Measurements from ENCODE around the gene OPCML.

OPCML gene

DNA sequence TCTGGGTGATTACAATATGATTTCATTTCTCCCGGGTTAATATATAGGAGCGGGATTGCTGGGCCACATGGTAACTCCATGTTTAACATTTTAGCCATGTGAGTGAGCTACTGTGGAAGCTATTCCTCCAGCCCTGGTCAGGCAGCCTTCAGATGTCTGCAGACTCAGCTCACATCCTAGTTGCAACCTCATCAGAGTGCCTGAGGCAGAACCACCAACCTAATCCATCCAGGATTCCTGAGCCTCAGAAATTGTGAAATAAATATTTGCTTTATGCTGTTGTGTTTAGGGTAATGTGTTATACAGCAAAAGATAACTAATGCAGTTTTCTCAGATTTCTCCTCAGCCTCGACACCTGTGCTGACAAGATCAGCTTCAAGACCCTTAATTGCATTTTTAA, 676.8 kb downstream of the OPCML start:
- DNase-seq (ENCODE audit: low read depth, low spot score), result no peak

DNA sequence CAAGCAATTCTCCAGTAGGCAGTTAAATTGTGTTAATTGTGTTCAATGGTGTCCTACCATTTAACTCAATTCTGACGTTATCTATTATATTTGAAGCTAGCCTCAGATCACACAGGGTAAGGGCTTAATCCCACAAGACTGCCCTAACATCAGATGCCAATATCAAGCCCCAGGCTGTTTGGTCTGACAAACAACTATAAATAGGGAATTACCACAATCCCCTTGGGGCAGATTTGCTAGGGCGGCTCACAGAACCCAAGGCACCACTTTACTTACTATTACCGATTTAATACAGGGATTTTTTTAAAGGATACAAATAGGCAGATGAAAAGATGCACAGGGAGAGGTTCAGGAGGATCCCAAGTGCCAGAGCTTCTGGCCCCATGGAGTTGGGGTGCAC, 678.4 kb downstream of the OPCML start:
- no peak for DNase-seq (ENCODE audit: low read depth, low spot score)

DNA sequence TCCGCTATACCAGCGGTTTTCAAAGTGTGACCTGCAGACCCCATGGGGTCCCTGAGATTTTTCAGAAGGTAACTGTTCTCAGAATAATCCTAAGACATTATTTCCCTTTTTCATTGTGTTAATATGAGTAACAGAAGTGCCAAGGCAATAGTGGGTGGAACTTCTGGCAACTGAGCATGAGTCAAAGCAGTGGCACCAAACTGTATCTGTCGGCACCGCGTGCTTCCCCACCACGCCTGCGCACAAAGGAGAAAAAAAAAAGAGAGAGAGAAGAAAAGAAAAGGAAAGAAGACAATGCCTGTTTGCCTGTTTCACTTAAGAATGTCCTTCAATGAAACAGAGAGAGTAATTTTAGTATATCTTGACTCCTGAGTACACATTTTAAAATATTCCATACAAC, 679.9 kb downstream of the OPCML start:
- no peak for DNase-seq (ENCODE audit: low read depth, low spot score)

DNA sequence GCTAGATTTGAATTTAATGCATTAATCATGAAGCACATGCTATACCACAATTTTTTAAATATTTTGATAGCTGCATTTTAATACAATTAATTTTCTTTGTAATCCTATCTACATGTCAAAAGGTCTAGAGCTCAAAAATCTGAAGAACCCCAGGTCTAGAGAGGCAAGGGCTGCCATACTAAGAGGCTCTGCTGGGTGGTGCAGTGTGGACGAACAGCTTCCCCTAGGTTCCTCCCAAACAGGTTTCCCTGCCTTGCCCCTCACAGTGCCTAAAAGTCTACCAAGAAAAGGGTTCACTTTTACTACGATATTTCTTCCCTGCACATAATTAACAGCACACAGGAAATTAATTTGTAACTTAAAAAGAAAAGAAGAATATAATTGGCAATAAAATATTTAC, 681.1 kb downstream of the OPCML start:
- no peak for DNase-seq (ENCODE audit: low read depth, low spot score)

DNA sequence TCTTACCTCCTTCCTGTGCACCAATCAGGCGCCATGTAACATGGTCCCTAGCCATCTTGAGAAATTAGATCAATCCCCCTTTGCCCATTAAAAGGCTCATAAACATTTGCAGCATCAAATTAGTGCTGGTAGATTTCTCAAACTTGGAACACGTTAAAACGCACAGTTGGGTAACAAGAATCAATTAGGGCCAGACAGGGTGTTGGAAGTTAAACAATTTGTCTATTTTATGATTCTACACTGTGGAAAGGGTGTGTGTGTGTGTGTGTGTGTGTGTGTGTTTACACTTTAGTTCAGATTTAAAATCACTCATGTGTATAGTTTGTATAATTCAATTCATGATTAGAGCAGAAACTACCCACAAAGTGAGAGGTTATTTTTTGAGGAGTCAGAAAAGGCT, 682.0 kb downstream of the OPCML start:
- no peak for DNase-seq (ENCODE audit: low read depth, low spot score)

DNA sequence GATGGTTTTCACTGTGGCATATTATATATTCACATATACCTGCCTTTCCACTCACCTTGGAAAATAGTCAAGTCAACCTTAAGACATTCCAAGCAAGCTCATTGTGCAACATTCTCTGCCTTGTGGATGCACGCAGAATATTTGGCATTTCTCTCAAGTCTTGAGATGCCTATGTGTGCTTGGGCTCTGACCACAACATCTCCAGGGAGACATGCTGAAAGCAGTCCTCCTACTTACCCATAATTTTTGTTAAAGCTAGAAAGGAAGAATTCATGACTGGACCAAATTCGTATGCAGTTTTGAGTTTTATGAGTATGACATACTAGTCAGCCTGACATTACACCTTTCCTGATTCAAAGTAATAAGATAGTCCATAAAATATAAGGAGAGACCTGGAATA, 684.0 kb downstream of the OPCML start:
- no peak for DNase-seq (ENCODE audit: low read depth, low spot score)

DNA sequence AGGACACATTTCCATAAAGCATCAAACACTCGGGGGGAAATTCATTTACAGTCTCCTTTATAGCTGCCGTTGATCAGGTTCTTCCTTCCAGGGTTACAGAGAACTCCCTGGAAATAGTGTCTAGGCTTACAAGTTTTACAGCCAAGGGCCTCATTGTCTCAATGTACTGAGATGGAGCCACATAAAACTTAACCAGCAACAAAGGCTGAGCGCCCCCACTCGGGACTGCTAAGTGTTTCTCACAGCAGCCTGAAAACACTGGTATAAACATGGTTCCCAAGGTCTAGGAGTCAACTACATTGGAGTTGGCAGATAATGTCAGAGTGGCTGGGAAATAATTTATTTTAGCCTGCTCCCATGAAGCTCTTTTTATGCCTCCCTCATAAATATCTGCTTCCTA, 686.2 kb downstream of the OPCML start:
- no peak for DNase-seq (ENCODE audit: low read depth, low spot score)

DNA sequence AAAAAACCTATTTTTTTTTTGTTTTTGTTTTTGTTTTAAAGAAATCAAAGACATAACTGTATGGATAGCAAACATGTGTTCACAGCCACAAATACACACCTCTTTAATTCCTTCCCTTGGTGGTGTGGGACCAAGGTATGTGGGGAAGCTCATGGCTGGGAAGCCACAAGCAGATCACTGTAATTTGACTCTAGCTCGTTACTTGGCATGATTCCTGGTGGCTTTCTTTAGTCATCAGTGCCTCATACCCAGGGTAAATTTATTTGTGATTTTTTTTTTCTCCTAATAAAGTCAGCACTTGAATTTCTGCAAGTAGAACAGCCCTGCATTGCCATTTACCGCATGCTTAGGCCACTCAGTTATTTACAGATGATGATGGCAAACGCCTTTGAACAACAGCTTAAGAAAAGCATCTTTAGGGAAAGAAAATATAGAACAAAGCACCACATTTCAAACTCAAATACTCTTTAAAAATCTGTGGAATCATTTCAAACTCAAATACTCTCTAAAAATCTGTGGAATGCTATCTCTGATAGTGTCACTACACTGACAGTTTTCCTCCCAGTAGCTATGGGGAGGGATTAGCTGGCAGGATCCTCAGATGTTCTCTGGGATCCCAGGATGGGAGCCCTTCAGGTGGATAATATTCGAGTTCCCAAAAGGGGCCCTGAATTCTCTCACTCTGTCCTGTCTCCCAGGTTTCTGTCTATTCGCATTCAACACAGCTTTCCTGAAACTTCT, 687.2 kb downstream of the OPCML start:
- no peak for DNase-seq (ENCODE audit: low read depth, low spot score)

DNA sequence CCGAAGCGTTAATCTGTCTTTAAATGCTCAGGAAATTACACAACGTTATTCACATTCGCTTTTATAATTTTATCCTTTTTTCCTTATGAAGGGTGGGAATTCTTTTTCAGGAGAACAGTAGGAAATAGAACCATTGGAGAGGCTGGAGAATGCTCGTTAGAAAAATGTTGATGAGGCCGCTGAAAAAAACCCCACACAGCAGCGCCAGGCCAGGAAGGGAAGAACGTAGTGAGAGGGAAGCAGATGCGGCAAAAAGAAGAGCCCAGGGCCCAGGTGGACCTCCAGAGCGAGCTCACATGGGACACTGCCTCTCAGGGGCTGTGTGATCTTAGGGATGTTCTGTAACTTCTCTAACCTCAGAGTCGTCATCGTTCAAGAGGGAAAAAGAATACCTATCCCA, 691.6 kb downstream of the OPCML start:
- no peak for DNase-seq (ENCODE audit: low read depth, low spot score)

DNA sequence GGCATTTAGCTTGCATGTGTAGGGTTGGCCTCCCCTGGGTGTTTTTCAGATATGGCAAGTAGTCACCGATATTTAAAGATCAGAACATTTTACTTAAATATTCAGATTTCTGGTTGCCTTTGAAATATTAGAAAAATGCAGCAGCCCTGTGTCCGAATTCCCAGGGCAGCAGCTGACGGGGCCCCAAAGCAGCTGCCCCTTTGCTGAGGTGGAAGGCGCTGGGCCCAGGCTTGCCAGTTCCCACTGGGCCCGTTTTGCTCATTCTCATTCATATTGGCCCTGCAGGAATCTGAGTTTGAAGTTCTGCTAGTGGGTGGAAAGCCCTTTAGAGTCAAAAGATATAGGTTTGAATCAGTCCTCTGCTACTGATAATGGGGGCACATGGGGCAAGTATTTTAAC, 692.1 kb downstream of the OPCML start:
- no peak for DNase-seq (ENCODE audit: low read depth, low spot score)

DNA sequence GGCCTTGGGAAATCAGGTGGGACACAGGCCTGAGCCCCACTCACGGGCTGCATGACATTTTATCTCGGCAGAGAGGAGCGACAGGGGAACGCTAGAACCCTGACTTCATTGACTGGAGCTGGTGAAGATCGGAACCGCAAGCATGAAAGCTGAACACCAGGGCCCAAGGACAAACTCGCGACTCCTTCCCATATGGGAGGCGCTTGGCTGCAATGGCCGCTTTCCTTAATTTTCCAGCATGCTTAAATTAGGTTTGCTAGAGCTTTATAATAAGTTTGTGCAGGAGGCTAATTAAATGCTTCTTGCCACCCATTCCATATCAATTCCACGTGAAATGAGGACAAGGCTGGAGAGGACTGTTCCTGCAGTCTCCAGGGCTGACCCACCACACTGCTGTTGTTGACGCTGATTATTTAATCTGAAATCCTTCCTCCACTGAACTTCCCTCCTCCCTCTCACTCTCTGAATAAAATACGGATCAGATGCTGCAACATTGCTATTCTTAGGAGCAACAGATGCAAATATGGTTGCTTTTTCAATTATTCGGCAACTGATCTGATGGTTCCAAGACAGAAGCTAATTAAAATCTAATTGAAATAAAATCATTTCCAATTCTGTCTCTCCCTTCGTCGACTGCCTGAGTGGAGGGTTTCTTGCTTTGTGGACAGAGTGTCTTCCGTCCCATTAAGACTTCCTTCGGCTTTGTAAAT, 692.9 kb downstream of the OPCML start:
- DNase-seq (ENCODE audit: low read depth, low spot score), result no peak

DNA sequence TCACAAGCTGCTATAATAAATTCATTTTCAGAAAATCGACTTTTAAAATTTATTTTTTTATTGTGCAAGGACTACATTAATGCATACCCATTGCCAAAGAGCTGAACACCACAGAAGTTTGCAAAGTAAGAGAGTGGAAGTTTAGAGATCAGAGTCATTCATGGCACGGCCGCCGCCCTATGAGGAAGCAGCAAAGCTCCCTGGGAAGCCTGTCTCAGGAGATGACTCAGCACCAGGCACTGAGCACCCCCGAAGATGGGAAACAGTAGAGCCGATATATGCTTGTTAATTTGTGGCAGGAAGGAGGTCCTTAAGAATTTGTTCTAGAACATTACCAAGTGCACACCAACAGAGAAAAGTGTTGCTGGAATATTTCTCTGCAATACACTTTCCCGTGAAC, 693.7 kb downstream of the OPCML start:
- no peak for DNase-seq (ENCODE audit: low read depth, low spot score)

DNA sequence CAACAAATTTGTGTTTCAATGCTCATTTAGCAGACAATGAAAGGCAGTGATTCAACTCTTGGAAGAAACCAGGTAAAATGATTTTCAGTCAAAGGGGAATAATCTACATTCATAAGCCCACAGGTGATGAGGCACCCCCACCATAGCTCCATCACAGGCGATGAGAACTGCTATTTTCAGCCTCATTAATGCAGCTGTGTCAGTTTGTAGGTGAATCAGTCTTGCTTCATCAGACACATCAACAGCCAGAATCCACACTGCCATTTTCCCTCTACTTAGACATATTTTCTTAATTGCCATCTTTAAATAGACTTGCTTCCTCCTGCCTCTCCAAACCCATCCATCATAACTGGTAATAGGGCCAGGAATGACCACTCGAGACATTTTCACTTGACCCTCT, 701.0 kb downstream of the OPCML start:
- no peak for DNase-seq (ENCODE audit: low read depth, low spot score)

DNA sequence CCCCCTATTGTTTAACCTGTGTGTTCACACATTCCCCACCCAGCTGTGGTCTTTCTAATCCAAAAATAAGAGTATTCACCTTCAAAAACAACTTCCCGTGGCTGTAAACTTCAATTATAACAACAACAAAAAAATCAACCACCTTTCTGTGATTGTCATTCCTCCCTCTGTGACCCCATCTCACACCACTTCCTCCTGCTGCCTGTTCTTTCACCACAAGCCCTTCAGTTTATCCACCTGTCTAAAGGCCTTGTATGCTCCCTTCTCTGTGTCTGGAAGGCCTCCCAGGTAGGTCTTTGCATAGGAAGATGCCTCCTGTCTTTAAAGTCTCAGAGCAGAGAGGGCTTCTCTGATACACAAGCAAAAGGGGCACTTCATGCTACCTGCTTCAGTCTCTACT, 707.7 kb downstream of the OPCML start:
- no peak for DNase-seq (ENCODE audit: low read depth, low spot score)

DNA sequence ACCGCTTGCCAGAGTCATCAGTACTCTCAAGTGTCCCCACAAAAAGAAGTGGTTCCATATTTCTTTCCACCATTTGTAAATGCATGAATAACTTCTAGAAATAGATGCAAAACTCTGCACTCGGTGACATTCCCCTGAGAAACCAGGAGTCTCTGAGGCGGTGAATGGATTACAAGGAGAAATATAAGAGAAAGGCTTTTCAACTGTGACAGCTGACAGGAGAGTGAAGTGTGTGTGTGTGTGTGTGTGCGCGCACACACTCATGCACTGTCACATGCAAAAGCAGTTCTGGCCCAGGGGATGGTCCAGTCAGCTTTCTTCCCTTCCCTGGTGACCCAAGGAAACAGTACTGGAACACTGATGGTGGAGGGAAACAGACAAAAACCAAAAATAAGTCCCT, 710.0 kb downstream of the OPCML start:
- no peak for DNase-seq (ENCODE audit: low read depth, low spot score)

DNA sequence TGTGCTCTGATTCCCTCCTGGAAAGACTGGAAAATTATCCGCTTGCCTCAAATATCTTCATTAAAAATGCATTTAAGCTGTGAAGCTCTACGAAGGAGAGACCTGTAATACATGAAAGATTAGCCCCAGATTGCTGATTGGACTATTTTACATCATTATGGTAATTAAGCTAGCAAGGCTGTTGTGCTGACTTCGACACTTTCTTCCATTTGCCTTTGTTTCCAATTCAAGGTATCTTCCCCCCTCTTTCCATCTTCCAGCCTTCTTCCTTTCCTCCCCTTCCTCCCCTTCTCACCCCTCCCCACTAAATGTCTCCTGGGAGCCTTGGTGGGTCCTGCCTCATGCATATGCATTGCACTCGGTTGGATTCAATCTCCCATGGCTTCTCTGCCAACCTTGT, 710.8 kb downstream of the OPCML start:
- DNase-seq (ENCODE audit: low read depth, low spot score), result no peak

DNA sequence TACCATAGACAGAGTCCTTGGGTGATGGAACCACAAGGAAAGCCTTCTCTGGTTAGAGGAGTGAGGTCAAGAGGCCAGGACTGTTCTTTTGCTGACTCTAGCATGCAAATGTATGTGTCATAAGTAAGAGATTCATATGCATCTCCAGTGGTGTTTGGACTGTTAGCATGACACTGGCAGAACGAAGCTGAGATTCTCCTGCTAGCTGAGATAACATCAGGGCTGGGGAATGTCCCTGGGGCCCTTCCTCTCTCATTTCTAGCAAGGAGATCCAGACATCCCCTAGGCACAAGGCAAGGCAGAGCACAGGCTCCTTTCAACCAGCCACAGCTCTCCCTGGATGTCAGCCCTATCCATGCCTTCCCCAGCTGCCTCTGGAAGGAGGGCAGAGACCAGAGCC, 711.3 kb downstream of the OPCML start:
- DNase-seq (ENCODE audit: low read depth, low spot score), result no peak

DNA sequence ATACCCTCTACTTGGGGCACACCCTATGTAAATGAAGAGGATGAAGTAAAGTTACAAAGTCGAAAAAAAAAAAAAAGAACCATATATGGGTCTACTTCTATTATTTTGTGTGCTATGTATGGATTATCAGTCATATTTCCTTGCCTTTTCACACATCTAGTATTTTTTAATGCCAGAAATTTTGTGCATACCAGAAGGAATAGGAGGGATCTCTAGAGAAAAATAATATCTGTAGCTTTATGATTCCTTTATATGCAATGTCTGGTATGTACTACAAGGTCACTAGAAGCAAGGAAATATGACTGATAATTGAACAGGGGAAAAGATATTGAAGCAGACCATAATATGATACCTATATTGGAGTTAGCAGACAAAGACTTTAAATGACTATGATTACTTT, 713.4 kb downstream of the OPCML start:
- DNase-seq (ENCODE audit: low read depth, low spot score), result no peak

DNA sequence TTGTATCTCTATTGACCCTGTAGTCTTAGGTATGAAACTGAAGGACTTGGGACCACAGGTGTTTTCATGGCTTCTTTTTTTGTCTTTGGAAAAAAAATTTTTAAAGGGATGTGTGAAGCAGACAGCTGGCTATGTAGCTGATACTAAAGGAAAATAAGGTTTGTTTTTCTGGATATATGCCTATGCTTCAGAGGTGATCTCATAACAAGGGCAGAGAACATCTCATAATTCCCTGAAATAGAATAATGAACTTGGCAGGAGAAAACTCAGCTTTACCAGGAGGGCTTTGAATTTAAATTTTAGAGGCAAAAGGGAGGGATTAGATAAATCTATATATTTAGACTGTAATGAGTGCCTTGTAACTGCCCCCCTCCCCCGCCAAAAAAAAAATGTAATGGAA, 714.9 kb downstream of the OPCML start:
- no peak for DNase-seq (ENCODE audit: low read depth, low spot score)

DNA sequence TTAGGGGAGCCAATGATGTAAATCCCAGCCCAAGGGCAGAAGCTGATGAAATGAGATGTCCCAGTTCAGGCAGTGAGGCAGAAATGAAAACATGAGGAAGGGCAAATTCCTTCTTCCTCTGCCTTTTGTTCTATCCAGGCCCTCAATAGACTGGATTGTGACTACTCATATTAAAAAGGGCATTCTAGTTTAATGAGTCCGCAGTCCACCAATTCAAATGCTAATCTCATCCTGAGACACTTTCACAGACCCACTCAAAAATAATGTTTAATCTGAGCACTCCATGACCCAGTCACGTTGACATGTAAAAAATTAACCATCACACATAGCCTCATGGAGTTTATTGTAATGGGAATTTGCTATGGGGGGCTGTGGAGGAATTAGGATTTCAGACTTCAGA, 717.9 kb downstream of the OPCML start:
- DNase-seq (ENCODE audit: low read depth, low spot score), result no peak

DNA sequence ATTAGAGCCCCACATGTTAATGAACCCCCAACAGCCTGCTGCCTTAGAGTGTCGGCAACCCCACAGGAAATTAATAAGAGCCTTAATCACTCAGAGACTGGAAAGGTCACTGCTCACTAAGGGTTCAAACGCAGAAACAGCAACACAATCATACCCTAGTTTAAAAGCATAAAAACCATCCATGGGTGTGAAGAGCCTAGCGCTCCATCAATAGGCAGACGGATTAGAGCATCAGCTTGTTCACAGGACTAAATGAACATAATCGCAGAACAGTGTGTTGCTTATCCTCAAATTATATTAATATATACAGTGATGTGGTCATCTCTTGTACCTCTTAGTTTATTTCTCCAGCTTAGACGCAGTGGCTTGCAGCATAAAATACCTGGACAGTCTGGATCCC, 720.7 kb downstream of the OPCML start:
- no peak for DNase-seq (ENCODE audit: low read depth, low spot score)

DNA sequence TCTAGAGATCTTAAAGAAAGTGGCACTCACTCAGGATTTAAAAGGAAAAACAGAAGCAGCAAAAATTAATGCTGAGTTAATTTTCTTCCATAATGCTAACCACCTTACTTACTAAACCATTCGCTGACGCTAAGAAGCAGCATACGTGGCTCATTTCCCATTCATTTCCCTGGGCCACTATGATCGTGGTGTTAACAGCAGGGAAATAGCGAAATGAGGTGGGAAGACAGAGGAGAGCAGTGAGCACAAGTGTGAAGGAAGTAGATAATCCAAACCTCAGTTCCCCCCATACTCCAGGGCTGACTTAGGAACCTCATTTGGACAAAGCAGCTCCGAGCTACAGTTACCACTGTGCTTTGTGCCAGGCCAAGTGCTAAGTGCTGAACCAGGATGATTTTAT, 723.2 kb downstream of the OPCML start:
- DNase-seq (ENCODE audit: low read depth, low spot score), result no peak

DNA sequence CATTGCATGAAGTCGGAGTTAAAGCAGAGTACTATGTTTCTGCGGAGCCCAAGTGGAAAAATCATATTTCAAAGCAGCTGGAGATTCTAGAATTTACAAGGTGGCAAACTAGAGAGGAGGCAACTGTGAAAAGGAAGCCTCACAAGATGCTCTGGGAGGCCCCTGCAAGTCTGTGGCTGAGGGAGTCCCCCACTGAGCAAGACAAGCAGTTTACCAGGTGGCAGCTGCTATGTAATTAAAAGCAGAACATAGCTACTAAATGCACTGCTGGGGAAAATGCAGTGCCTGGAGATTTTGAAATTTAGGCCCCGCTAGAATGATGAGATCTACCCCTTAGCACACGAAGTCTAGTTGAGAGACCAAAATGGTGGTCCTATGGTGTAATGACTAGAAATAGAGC, 728.0 kb downstream of the OPCML start:
- no peak for DNase-seq (ENCODE audit: low read depth, low spot score)

DNA sequence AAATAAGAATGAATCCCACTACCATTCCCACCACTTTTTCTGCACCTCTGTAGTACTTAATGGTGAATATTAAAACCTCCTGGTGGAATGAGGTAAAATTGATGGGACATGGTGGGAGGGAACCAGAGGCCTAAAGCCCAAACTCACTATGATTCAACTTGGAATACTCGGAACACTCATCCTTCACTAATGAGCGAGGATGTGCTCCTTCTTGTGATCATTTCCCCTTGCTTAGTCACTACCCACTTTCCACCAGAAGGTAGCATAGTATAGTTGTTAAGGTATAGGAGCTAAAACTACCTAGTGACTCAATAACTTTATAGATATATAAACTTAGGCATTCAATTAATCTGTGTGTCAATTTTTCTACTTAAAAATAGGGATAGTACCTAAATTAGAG, 728.9 kb downstream of the OPCML start:
- no peak for DNase-seq (ENCODE audit: low read depth, low spot score)

Measured in iPS DF 19.7 (cell line).